HepG2 (cell line): Measurements from ENCODE around the gene LRRC45. TPM values are rescaled to one million over a fixed set of nuclear protein-coding genes. Genes with fewer than 3 reads are reported as not detected.

Experiments
- POLR2A ChIP-seq, 2 experiments: IDR thresholded peaks; 2 replicates each; pipeline ENCODE4 v1.6.1; 2011; ENCODE audit warnings: low read depth in 2 of 2, low read length in 2 of 2, mild to moderate bottlenecking in 1 of 2, moderate library complexity in 1 of 2; ENCODE audit not compliant: insufficient read depth in 1 of 2
- SATB2 ChIP-seq: sonication (generic); formaldehyde crosslinking; IDR thresholded peaks from 2 replicates; pipeline ENCODE4 v1.5.0; 2020; ENCODE audit warnings: missing genetic modification reagents
- THAP9 ChIP-seq: sonication (generic); formaldehyde crosslinking; IDR thresholded peaks from 2 replicates; pipeline ENCODE4; 2020; ENCODE audit warnings: missing genetic modification reagents, mild to moderate bottlenecking, borderline replicate concordance
- THYN1 ChIP-seq: sonication (generic); formaldehyde crosslinking; IDR thresholded peaks from 2 replicates; pipeline ENCODE4 v1.8.1; 2023; ENCODE audit warnings: low read depth, mild to moderate bottlenecking, moderate library complexity, missing genetic modification reagents, borderline replicate concordance
- TIGD3 ChIP-seq: sonication (generic); formaldehyde crosslinking; IDR thresholded peaks from 2 replicates; pipeline ENCODE4 v1.5.1; 2020; ENCODE audit warnings: mild to moderate bottlenecking, missing genetic modification reagents, borderline replicate concordance
- UBTF ChIP-seq: sonication (generic); formaldehyde crosslinking; IDR thresholded peaks from 2 replicates; pipeline ENCODE4 v1.4.0; 2020; ENCODE audit warnings: mild to moderate bottlenecking, missing genetic modification reagents
- ZBTB14 ChIP-seq: sonication (generic); formaldehyde crosslinking; IDR thresholded peaks from 2 replicates; pipeline ENCODE4 v1.4.0; 2020; ENCODE audit warnings: missing genetic modification reagents
- ZBTB26 ChIP-seq: IDR thresholded peaks from 2 replicates; pipeline ENCODE4 v1.6.1; 2016; ENCODE audit warnings: missing compliant biosample characterization, missing genetic modification reagents, borderline replicate concordance
- ZBTB43 ChIP-seq: sonication (generic); formaldehyde crosslinking; conservative IDR thresholded peaks from 2 replicates; pipeline ENCODE4 v1.4.0; 2020; ENCODE audit warnings: missing genetic modification reagents
- ZNF124 ChIP-seq: sonication (generic); formaldehyde crosslinking; IDR thresholded peaks from 2 replicates; pipeline ENCODE4 v1.4.0; 2020; ENCODE audit warnings: missing genetic modification reagents
- ZNF136 ChIP-seq: sonication (generic); formaldehyde crosslinking; IDR thresholded peaks from 2 replicates; pipeline ENCODE4 v1.8.1; 2022; ENCODE audit warnings: low read depth, mild to moderate bottlenecking, moderate library complexity, missing genetic modification reagents
- ZNF333 ChIP-seq: sonication (generic); formaldehyde crosslinking; IDR thresholded peaks from 2 replicates; pipeline ENCODE4 v1.4.0; 2020; ENCODE audit warnings: mild to moderate bottlenecking, missing genetic modification reagents, borderline replicate concordance
- ZNF430 ChIP-seq: sonication (generic); formaldehyde crosslinking; IDR thresholded peaks from 2 replicates; pipeline ENCODE4 v1.9.0; 2021; ENCODE audit warnings: mild to moderate bottlenecking, missing genetic modification reagents
- ZNF510 ChIP-seq: sonication (generic); formaldehyde crosslinking; IDR thresholded peaks from 2 replicates; pipeline ENCODE4 v1.4.0; 2020; ENCODE audit warnings: low read depth, mild to moderate bottlenecking, missing genetic modification reagents
- ZNF614 ChIP-seq: IDR thresholded peaks from 2 replicates; pipeline ENCODE4 v1.6.1; 2018; ENCODE audit warnings: missing biosample characterization, missing genetic modification reagents, inconsistent platforms, borderline replicate concordance
- ZNF703 ChIP-seq: sonication (generic); formaldehyde crosslinking; IDR thresholded peaks from 2 replicates; pipeline ENCODE4 v1.5.1; 2020; ENCODE audit warnings: missing genetic modification reagents, mild to moderate bottlenecking, moderate library complexity, borderline replicate concordance
- ZNF746 ChIP-seq: sonication (generic); formaldehyde crosslinking; IDR thresholded peaks from 2 replicates; pipeline ENCODE4 v1.8.0; 2022; ENCODE audit warnings: mild to moderate bottlenecking, missing genetic modification reagents
- polyA plus RNA-seq, 8 experiments: library from polyadenylated mRNA; depleted of rRNA in 3 of 8; stranded (reverse) in 7 of 8; unstranded in 1 of 8; fragments of >200 nt; fragmentation: Illumina TruSeq in 4 of 8; extraction: Trizol in 4 of 8; gene quantifications; 2 replicates each; pipeline versions ENCODE4 v1.2.1 to v1.2.3, GENCODE V29; 2011 to 2016; ENCODE audit warnings: low read depth in 4 of 8, missing spikeins in 1 of 8, mixed read lengths in 1 of 8; ENCODE audit not compliant: insufficient read depth in 1 of 8
- total RNA-seq, 5 experiments: library from RNA; depleted of rRNA; stranded (reverse); fragments of >200 nt; fragmentation: Illumina TruSeq; extraction: Trizol; gene quantifications; 2 replicates each; pipeline ENCODE4 v1.2.3, GENCODE V29; 2016; ENCODE audit warnings: low read depth in 1 of 5

LRRC45 gene
- total and polyA plus RNA-seq, 2 of the 13 experiments (the other 11 are each of a cell fraction or from before 2014, with no cell fraction given) = 11.6 to 48.1 TPM

GRCh38 chr17:82022310-82022980 is 660 bp upstream of the LRRC45 start, which contains the start of gene CENPX (continued):
- no peak; the same call in 1 of the 2 replicates for TF ChIP-seq ZNF703 (CRISPR knock-in tag)
- TF ChIP-seq ZNF430 (CRISPR knock-in tag) = peak; percentile 38; the same call in 1 of the 2 replicates
- TF ChIP-seq ZNF124 (CRISPR knock-in tag) = peak; percentile 41; the same call in 1 of the 2 replicates
- TF ChIP-seq UBTF (CRISPR knock-in tag) = peak; percentile 78
- 0 out of 2 replicates have a peak, but pooled peaks have one; percentile 65 for TF ChIP-seq ZNF510 (CRISPR knock-in tag)
- TF ChIP-seq ZNF614 = no peak
- TF ChIP-seq ZNF746 = peak; percentile 43; the same call in 1 of the 2 replicates
- TF ChIP-seq POLR2A (IDR thresholded peaks at IDR 0.05; ENCODE audit: insufficient read depth in 1 of 2, low read depth in 2 of 2, low read length in 2 of 2) = peak in 1 of 2 experiments; percentile 77; a peak in 2 of 4 replicates
- TF ChIP-seq ZNF136 (CRISPR knock-in tag) = no peak
- no peak for TF ChIP-seq ZBTB43 (CRISPR knock-in tag)
- peak; percentile 17; the same call in 1 of the 2 replicates for TF ChIP-seq THAP9 (CRISPR knock-in tag)
- peak; percentile 57; the same call in 1 of the 2 replicates for TF ChIP-seq ZBTB26
- TF ChIP-seq THYN1 (CRISPR knock-in tag) = no peak
- TF ChIP-seq TIGD3 (CRISPR knock-in tag) = no peak
- 0 out of 2 replicates have a peak, but pooled peaks have one; percentile 27 for TF ChIP-seq ZNF333 (CRISPR knock-in tag)
- TF ChIP-seq ZBTB14 = peak; percentile 48
- 0 out of 2 replicates have a peak, but pooled peaks have one; percentile 47 for TF ChIP-seq SATB2
